ENCODE results near the gene MINPP1.
"Not testable (repeated sequence)": the region's sequence is repeated elsewhere in the genome, so short reads cannot be mapped to it uniquely, and the experiment has no call there.

DNA sequence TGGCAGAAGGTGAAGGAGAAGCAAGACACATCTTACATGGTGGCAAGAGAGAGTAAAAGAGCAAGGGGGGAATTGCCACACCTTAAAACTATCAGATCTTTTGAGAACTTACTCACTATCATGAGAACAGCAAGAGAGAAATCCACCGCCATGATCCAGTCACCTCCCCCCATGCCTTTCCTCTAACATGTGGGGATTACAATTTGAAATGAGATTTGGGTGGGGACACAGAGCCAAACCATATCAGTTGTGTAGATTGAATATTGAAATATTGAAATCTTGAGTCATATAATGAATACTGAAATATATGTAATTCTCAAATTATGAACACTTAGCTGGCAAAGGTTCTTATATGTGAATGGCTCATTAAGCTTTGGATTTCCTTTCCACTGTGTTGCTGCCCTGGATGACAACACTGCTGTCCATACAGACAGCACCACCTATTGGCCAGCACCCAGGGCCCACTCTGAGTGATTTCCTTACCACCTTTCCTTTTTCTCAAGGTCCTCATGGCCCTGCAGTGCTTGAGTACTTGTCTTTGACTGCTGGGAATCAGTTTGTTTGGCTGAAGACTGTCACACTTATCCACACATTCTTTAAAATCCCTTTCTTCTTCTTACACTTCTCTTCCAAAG is 48.0 kb upstream of the MINPP1 start:
- not testable (repeated sequence) for TF ChIP-seq POLR2AphosphoS5 (IDR thresholded peaks at IDR 0.05; ENCODE audit: low read depth, low read length); RCOR1 (IDR thresholded peaks at IDR 0.05; ENCODE audit: low read length); TCF12 (IDR thresholded peaks at IDR 0.05); JUND (IDR thresholded peaks at IDR 0.05); EP300 (IDR thresholded peaks at IDR 0.05; ENCODE audit: borderline replicate concordance in 1 of 2, low read depth in 1 of 2, low read length in 1 of 2)
- TF ChIP-seq, protein P1, sequence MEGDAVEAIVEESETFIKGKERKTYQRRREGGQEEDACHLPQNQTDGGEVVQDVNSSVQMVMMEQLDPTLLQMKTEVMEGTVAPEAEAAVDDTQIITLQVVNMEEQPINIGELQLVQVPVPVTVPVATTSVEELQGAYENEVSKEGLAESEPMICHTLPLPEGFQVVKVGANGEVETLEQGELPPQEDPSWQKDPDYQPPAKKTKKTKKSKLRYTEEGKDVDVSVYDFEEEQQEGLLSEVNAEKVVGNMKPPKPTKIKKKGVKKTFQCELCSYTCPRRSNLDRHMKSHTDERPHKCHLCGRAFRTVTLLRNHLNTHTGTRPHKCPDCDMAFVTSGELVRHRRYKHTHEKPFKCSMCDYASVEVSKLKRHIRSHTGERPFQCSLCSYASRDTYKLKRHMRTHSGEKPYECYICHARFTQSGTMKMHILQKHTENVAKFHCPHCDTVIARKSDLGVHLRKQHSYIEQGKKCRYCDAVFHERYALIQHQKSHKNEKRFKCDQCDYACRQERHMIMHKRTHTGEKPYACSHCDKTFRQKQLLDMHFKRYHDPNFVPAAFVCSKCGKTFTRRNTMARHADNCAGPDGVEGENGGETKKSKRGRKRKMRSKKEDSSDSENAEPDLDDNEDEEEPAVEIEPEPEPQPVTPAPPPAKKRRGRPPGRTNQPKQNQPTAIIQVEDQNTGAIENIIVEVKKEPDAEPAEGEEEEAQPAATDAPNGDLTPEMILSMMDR (IDR thresholded peaks at IDR 0.05), result not testable (repeated sequence)
- TF ChIP-seq, protein P2, sequence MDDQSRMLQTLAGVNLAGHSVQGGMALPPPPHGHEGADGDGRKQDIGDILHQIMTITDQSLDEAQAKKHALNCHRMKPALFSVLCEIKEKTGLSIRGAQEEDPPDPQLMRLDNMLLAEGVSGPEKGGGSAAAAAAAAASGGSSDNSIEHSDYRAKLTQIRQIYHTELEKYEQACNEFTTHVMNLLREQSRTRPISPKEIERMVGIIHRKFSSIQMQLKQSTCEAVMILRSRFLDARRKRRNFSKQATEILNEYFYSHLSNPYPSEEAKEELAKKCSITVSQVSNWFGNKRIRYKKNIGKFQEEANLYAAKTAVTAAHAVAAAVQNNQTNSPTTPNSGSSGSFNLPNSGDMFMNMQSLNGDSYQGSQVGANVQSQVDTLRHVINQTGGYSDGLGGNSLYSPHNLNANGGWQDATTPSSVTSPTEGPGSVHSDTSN (IDR thresholded peaks at IDR 0.05), result not testable (repeated sequence)
- TF ChIP-seq, protein P3, sequence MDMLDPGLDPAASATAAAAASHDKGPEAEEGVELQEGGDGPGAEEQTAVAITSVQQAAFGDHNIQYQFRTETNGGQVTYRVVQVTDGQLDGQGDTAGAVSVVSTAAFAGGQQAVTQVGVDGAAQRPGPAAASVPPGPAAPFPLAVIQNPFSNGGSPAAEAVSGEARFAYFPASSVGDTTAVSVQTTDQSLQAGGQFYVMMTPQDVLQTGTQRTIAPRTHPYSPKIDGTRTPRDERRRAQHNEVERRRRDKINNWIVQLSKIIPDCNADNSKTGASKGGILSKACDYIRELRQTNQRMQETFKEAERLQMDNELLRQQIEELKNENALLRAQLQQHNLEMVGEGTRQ (IDR thresholded peaks at IDR 0.05; ENCODE audit: borderline replicate concordance, low read depth, low read length), result not testable (repeated sequence)

Measured in SK-N-SH (cell line).